Subcutaneous abdominal adipose tissue (tissue), 5 donors: Measurements from ENCODE around the gene WDR90.

Source experiments
- H3K27ac ChIP-seq: one replicate; pipeline ENCODE4 v1.7.0; 2013; ENCODE audit warnings: low read depth, mild to moderate bottlenecking, inconsistent platforms, low read length, moderate library complexity
- H3K27me3 ChIP-seq, 5 donors: one replicate each; pipeline ENCODE4 v1.7.0; 2013; ENCODE audit warnings: low read length in 5 of 5, inconsistent platforms in 1 of 5; ENCODE audit not compliant: control insufficient read depth in 5 of 5, insufficient read depth in 4 of 5
- H3K36me3 ChIP-seq, 5 donors: one replicate each; pipeline ENCODE4 v1.7.0; 2013; ENCODE audit warnings: low read length in 5 of 5; ENCODE audit not compliant: control insufficient read depth in 5 of 5, insufficient read depth in 5 of 5
- H3K4me1 ChIP-seq, 5 donors: one replicate each; pipeline ENCODE4 v1.7.0; 2013; ENCODE audit warnings: low read length in 5 of 5, mild to moderate bottlenecking in 3 of 5, moderate library complexity in 1 of 5; ENCODE audit not compliant: control insufficient read depth in 5 of 5, insufficient read depth in 5 of 5
- H3K4me3 ChIP-seq, 5 donors: one replicate each; pipeline ENCODE4 v1.7.0; 2013; ENCODE audit warnings: low read length in 5 of 5, low read depth in 1 of 5
- H3K9ac ChIP-seq, 5 donors: one replicate each; pipeline ENCODE4 v1.7.0; 2013; ENCODE audit warnings: low read length in 5 of 5, mild to moderate bottlenecking in 4 of 5, moderate library complexity in 3 of 5
- H3K9me3 ChIP-seq, 5 donors: one replicate each; pipeline ENCODE4 v1.7.0; 2013; ENCODE audit warnings: low read length in 5 of 5; ENCODE audit not compliant: control insufficient read depth in 5 of 5
- donor health status: healthy.
- donor health status: healthy.
- donor health status: healthy.
- donor health status: healthy.
- donor health status: healthy.

The WDR90 gene

DNA sequence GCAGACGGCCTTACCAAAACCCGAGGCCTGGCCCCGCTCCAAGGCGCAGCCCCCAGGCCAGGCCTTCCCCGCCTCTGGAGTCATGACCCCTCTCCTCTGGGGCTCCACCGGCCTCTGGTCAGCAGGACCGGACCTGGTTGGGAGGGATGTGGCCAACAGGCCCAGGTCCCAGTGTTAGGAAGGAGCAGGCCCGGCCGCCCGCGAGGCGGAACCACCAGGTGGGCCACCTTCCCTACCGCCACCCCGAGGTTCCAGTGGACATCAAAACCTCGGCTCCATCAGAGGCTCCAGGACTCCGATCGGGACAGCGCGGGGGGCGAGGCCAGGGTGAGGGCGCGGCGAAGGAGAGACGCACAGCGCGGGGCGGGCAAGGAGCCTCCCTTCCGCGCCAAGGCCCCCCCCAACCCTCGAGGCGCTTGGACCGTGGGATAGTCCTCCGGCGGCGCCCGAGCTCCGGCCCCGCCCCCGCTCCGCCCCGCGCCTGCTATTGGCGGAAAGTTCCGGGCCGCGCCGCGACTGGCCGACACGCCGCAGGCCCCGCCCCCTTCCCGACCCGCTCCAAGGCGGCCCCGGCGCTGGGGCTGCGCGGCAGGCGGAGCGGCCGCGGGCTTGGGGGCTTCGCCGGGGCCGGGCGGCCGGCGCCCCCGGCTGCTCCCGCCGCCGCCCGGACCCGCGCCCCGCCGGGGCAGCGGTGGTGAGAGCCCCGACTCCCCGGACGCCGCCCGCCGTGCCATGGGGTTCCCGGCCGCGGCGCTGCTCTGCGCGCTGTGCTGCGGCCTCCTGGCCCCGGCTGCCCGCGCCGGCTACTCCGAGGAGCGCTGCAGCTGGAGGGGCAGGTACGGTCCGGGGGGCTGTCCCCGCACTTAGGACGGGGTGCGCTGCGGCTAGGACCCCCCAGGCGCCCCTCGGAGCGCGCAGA lies 65.7 kb downstream of the WDR90 start, which contains the start of gene METRN:
TSS of gene METRN (plus strand) at position 561 of the 919 bp plus-strand sequence. CDS start at position 733, 172 bp downstream.
- Histone ChIP-seq H3K4me1 (peaks cover 0 to 28% (median 19%) of the 10 kb centered on the region in 5 donors), H3K4me3 (peak within 1 kb of the TSS in 4 of 5 donors; percentile 56 to 78 (median 70)), H3K27ac (no peak within 1 kb of the TSS), H3K36me3 (no peaks in the 10 kb centered on the region), H3K9me3 (no peaks in the 10 kb centered on the region), H3K27me3 (peaks cover 18 to 28% (median 22%) of the 10 kb centered on the region in 5 donors), H3K9ac (peak within 1 kb of the TSS in 3 of 5 donors; percentile 21 to 59 (median 56))

- Histone ChIP-seq H3K9me3 (no peaks in the 10 kb centered on the region), H3K4me3 (peak overlapping the region in 4 of 5 donors; percentile 56 to 78 (median 70)), H3K36me3 (no peaks in the 10 kb centered on the region), H3K27me3 (peaks cover 11 to 22% (median 14%) of the 10 kb centered on the region in 5 donors), H3K27ac (no peak overlapping the region), H3K9ac (peak overlapping the region in 3 of 5 donors; percentile 21 to 59 (median 56)), H3K4me1 (peaks cover 0 to 36% (median 27%) of the 10 kb centered on the region in 5 donors)
These were observed 66.5 kb downstream of the WDR90 start for GRCh38 chr16:715477-716199.

DNA sequence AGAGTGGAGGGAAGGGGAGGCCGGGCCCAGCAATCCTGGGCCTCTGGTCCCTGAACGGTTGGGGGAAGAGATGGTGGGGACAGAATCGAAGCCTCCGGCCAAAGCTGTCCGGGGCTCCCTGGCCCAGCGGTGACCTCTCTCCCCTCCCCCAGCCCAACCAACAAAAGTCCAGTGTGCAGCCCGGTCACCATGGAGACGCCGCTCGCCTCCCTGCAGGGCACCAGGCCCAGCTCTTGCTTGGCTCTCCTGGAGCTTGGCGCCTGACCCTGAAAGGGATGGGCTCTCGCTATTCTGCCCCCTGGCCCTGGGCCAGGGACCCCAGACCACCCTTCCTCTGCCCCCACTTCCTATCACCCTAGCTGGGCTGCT lies 67.0 kb downstream of the WDR90 start:
- Histone ChIP-seq H3K27me3 (peaks cover 6 to 16% (median 9%) of the 10 kb centered on the region in 5 donors), H3K9me3 (no peaks in the 10 kb centered on the region), H3K27ac (no peak overlapping the region), H3K9ac (peak overlapping the region in 4 of 5 donors; percentile 10 to 59 (median 29)), H3K36me3 (no peaks in the 10 kb centered on the region), H3K4me3 (peak overlapping the region in 3 of 5 donors; percentile 10 to 78 (median 68)), H3K4me1 (peaks cover 0 to 41% (median 29%) of the 10 kb centered on the region in 5 donors)

- H3K27me3 ChIP-seq = peaks cover 4 to 12% (median 5%) of the 10 kb centered on the region in 5 donors
- no peak overlapping the region for H3K9ac ChIP-seq
- H3K27ac ChIP-seq = no peak overlapping the region
- H3K36me3 ChIP-seq = no peaks in the 10 kb centered on the region
- peaks cover 0 to 48% (median 35%) of the 10 kb centered on the region in 5 donors for H3K4me1 ChIP-seq
- H3K9me3 ChIP-seq = no peaks in the 10 kb centered on the region
- no peak overlapping the region for H3K4me3 ChIP-seq
These were observed 67.7 kb downstream of the WDR90 start for GRCh38 chr16:716768-717325.
